H9 (cell line): ENCODE measurements around the gene TMEM178B. TPM values are rescaled to one million over a fixed set of nuclear protein-coding genes. Genes with fewer than 3 reads are reported as not detected.

ENCODE experiments used
- DNase-seq: peaks from one replicate; pipeline ENCODE4 v3.0.0-alpha.2; 2017
- H2AFZ ChIP-seq: one replicate; pipeline ENCODE4 v1.6.1; 2013; ENCODE audit warnings: mild to moderate bottlenecking, low read length, control low read depth, moderate library complexity
- H2AK5ac ChIP-seq: 2 replicates; pipeline ENCODE4 v1.6.1; 2013; ENCODE audit warnings: low read length, control low read depth, mixed read lengths; ENCODE audit not compliant: insufficient read length
- H2BK120ac ChIP-seq: one replicate; pipeline ENCODE4 v1.6.1; 2013; ENCODE audit warnings: low read depth, mild to moderate bottlenecking, low read length, control low read depth, inconsistent platforms; ENCODE audit not compliant: poor library complexity, severe bottlenecking
- H2BK12ac ChIP-seq: 2 replicates; pipeline ENCODE4 v1.6.1; 2013; ENCODE audit warnings: low read length, control low read depth, mixed read lengths, low read depth; ENCODE audit not compliant: insufficient read length
- H2BK15ac ChIP-seq: 2 replicates; pipeline ENCODE4 v1.6.1; 2013; ENCODE audit warnings: low read depth, low read length, control low read depth
- H2BK20ac ChIP-seq: one replicate; pipeline ENCODE4 v1.6.1; 2013; ENCODE audit warnings: low read depth, mild to moderate bottlenecking, low read length, control low read depth, inconsistent platforms; ENCODE audit not compliant: poor library complexity, severe bottlenecking
- H2BK5ac ChIP-seq: 2 replicates; pipeline ENCODE4 v1.6.1; 2013; ENCODE audit warnings: low read length, control low read depth, mixed read lengths; ENCODE audit not compliant: insufficient read length
- H3K14ac ChIP-seq: 2 replicates; pipeline ENCODE4 v1.6.1; 2013; ENCODE audit warnings: low read length, control low read depth; ENCODE audit not compliant: insufficient read depth
- H3K18ac ChIP-seq: 2 replicates; pipeline ENCODE4 v1.6.1; 2013; ENCODE audit warnings: low read depth, mild to moderate bottlenecking, mixed read lengths, low read length, control low read depth; ENCODE audit not compliant: insufficient read length
- H3K23ac ChIP-seq: 2 replicates; pipeline ENCODE4 v1.6.1; 2013; ENCODE audit warnings: low read length, control low read depth, mixed read lengths, low read depth; ENCODE audit not compliant: insufficient read length
- H3K23me2 ChIP-seq: 2 replicates; pipeline ENCODE4 v1.6.1; 2013; ENCODE audit warnings: low read depth, mild to moderate bottlenecking, mixed read lengths, low read length, control low read depth; ENCODE audit not compliant: insufficient read length, poor library complexity, severe bottlenecking
- H3K27ac ChIP-seq: 2 replicates; pipeline ENCODE4 v1.5.1; 2013; ENCODE audit warnings: low read length, control low read depth, mixed read lengths, low read depth; ENCODE audit not compliant: insufficient read length
- H3K27me3 ChIP-seq: 2 replicates; pipeline ENCODE4 v1.6.1; 2013; ENCODE audit warnings: low read length, control low read depth, inconsistent platforms; ENCODE audit not compliant: insufficient read depth
- H3K4ac ChIP-seq: 2 replicates; pipeline ENCODE4 v1.6.1; 2013; ENCODE audit warnings: low read depth, mild to moderate bottlenecking, control low read depth, inconsistent platforms, low read length, moderate library complexity
- H3K4me1 ChIP-seq: 2 replicates; pipeline ENCODE4 v1.6.1; 2013; ENCODE audit warnings: low read length, control low read depth, inconsistent platforms; ENCODE audit not compliant: insufficient read depth
- H3K4me2 ChIP-seq: 2 replicates; pipeline ENCODE4 v1.6.1; 2013; ENCODE audit warnings: low read length, control low read depth, mixed read lengths; ENCODE audit not compliant: insufficient read length, insufficient read depth
- H3K56ac ChIP-seq: 2 replicates; pipeline ENCODE4 v1.6.1; 2013; ENCODE audit warnings: low read depth, mild to moderate bottlenecking, mixed read lengths, low read length, control low read depth; ENCODE audit not compliant: insufficient read length
- H3K79me1 ChIP-seq: 2 replicates; pipeline ENCODE4 v1.6.1; 2013; ENCODE audit warnings: low read depth, mild to moderate bottlenecking, moderate library complexity, low read length, control low read depth, inconsistent platforms; ENCODE audit not compliant: insufficient read depth, poor library complexity, severe bottlenecking
- H3K79me2 ChIP-seq: 2 replicates; pipeline ENCODE4 v1.6.1; 2013; ENCODE audit warnings: low read length, control low read depth, inconsistent platforms; ENCODE audit not compliant: insufficient read depth
- H3K9ac ChIP-seq: 2 replicates; pipeline ENCODE4 v1.6.1; 2013; ENCODE audit warnings: low read length, control low read depth, mixed read lengths; ENCODE audit not compliant: insufficient read length; ENCODE audit errors: extremely low read depth
- H3K9me3 ChIP-seq: one replicate; pipeline ENCODE4 v1.6.1; 2013; ENCODE audit warnings: low read depth, low read length, inconsistent platforms; ENCODE audit not compliant: control insufficient read depth
- H3T11ph ChIP-seq: one replicate; pipeline ENCODE4 v1.6.1; 2013; ENCODE audit warnings: mild to moderate bottlenecking, low read length, control low read depth, inconsistent platforms
- H4K20me1 ChIP-seq: one replicate; pipeline ENCODE4 v1.6.1; 2013; ENCODE audit not compliant: control insufficient read depth, insufficient read length, insufficient read depth
- H4K5ac ChIP-seq: 2 replicates; pipeline ENCODE4 v1.6.1; 2013; ENCODE audit warnings: low read depth, mild to moderate bottlenecking, mixed read lengths, low read length, control low read depth; ENCODE audit not compliant: insufficient read length
- H4K8ac ChIP-seq: replicated peaks from 2 replicates; pipeline ENCODE4 v1.6.1; 2013; ENCODE audit warnings: low read length, control low read depth, mixed read lengths, low read depth; ENCODE audit not compliant: insufficient read length
- H4K91ac ChIP-seq: 2 replicates; pipeline ENCODE4 v1.6.1; 2013; ENCODE audit warnings: low read depth, mild to moderate bottlenecking, moderate library complexity, mixed read lengths, low read length, control low read depth; ENCODE audit not compliant: insufficient read length
- H3K27ac Mint-ChIP-seq, 3 experiments: 2 replicates in 2 of 3; 3 replicates in 1 of 3; pipeline ENCODE4 v1.8.0; 2020 to 2021; ENCODE audit warnings: mixed read lengths in 3 of 3, mild to moderate bottlenecking in 1 of 3, moderate library complexity in 1 of 3
- H3K27me3 Mint-ChIP-seq: 2 replicates; pipeline ENCODE4 v1.8.0; 2021; ENCODE audit warnings: low read depth, mild to moderate bottlenecking, moderate library complexity, mixed read lengths
- H3K36me3 Mint-ChIP-seq, 3 experiments: 2 replicates in 2 of 3; 3 replicates in 1 of 3; pipeline ENCODE4 v1.8.0; 2020 to 2021; ENCODE audit warnings: low read depth in 3 of 3, mixed read lengths in 3 of 3; ENCODE audit not compliant: insufficient read depth in 1 of 3
- H3K4me1 Mint-ChIP-seq, 2 experiments: 2 replicates each; pipeline ENCODE4 v1.8.0; 2020; ENCODE audit warnings: mixed read lengths in 2 of 2
- H3K4me3 Mint-ChIP-seq, 2 experiments: 2 replicates in 1 of 2; 3 replicates in 1 of 2; pipeline ENCODE4 v1.8.0; 2020 to 2021; ENCODE audit warnings: mild to moderate bottlenecking in 2 of 2, mixed read lengths in 2 of 2, moderate library complexity in 1 of 2
- H3K9me3 Mint-ChIP-seq, 2 experiments: 2 replicates in 1 of 2; 3 replicates in 1 of 2; pipeline ENCODE4 v1.8.0; 2020; ENCODE audit warnings: mild to moderate bottlenecking in 2 of 2, mixed read lengths in 2 of 2, moderate library complexity in 1 of 2
- WGBS: extraction: QIAGEN DNeasy Blood & Tissue Kit; methylation state at CpG from one replicate; pipeline ENCODE4 v1.1.7; 2013; ENCODE audit warnings: missing lambda C conversion rate, low lambda C conversion rate, mixed read lengths; ENCODE audit not compliant: insufficient read length; ENCODE audit errors: extremely low coverage; 5-methylcytosine and 5-hydroxymethylcytosine counted together
- total RNA-seq: library from RNA; stranded (reverse); gene quantifications from 2 replicates; pipeline ENCODE4 v1.2.1, GENCODE V29; 2021
- TF ChIP-seq, protein P1 (sequence below): fragments of 200-600 bp; sonication (generic); conservative IDR thresholded peaks from 3 replicates; pipeline ENCODE4 v1.8.0; 2021; ENCODE audit warnings: antibody characterized with exemption, mild to moderate bottlenecking

The TMEM178B gene
- total RNA-seq, 1 experiment from 2014 or later = 11.3 TPM

DNA sequence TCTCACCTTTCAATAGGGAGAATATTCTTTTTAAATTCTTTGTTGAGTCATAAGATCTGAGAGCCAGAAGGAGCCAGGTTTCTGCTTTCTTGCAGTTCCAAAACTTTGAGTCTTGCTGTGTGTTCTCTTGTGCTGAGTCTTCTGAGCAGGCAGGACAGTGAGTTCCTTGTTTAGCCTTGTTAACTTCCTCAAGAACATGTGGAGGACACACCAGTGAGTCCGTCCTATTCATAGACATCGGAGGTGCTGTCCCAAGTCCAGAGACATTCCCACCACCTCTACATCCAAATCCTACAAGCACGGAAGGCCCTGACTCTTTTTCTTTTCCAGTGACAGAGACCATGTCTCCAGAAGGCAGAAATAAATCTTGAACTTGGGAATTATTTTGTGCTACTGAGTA, 342.1 kb downstream of the TMEM178B start:
- H2AFZ ChIP-seq = no peak overlapping the region
- no peaks in the 10 kb centered on the region for H4K20me1 ChIP-seq
- peaks cover 30 to 36% of the 10 kb centered on the region in 2 experiments for H3K4me1 Mint-ChIP-seq
- no CpG with 5 or more reads among the region's 3 CpGs for WGBS
- H3K4me3 Mint-ChIP-seq = no peak overlapping the region
- H2BK15ac ChIP-seq = no peak overlapping the region
- H4K5ac ChIP-seq = no peak overlapping the region
- no peak overlapping the region for H2AK5ac ChIP-seq
- no peak overlapping the region for H3K18ac ChIP-seq
- H2BK20ac ChIP-seq = no peak overlapping the region
- H3T11ph ChIP-seq = no peak overlapping the region
- no peak overlapping the region for H3K4me2 ChIP-seq
- H4K91ac ChIP-seq = no peak overlapping the region
- H2BK120ac ChIP-seq = no peak overlapping the region
- H3K23ac ChIP-seq = no peak overlapping the region
- H3K79me2 ChIP-seq = 0 out of 2 replicates have a peak, but pooled peaks cover 3% of the 10 kb centered on the region
- no peak overlapping the region for H3K14ac ChIP-seq
- no peak overlapping the region for H4K8ac ChIP-seq
- no peaks in the 10 kb centered on the region for H3K23me2 ChIP-seq
- no peaks in the 10 kb centered on the region; the same call in 1 of the 2 replicates for H3K4me1 ChIP-seq
- no peaks in the 10 kb centered on the region for H3K79me1 ChIP-seq
- no peak overlapping the region for H3K9ac ChIP-seq
- peak overlapping the region in 1 of 3 experiments; percentile 17; a peak in 1 of 7 replicates for H3K27ac Mint-ChIP-seq
- H3K56ac ChIP-seq = no peak overlapping the region
- TF ChIP-seq, protein P1, sequence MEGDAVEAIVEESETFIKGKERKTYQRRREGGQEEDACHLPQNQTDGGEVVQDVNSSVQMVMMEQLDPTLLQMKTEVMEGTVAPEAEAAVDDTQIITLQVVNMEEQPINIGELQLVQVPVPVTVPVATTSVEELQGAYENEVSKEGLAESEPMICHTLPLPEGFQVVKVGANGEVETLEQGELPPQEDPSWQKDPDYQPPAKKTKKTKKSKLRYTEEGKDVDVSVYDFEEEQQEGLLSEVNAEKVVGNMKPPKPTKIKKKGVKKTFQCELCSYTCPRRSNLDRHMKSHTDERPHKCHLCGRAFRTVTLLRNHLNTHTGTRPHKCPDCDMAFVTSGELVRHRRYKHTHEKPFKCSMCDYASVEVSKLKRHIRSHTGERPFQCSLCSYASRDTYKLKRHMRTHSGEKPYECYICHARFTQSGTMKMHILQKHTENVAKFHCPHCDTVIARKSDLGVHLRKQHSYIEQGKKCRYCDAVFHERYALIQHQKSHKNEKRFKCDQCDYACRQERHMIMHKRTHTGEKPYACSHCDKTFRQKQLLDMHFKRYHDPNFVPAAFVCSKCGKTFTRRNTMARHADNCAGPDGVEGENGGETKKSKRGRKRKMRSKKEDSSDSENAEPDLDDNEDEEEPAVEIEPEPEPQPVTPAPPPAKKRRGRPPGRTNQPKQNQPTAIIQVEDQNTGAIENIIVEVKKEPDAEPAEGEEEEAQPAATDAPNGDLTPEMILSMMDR = no peak
- H3K4ac ChIP-seq = no peak overlapping the region
- H3K27me3 Mint-ChIP-seq = no peaks in the 10 kb centered on the region; the same call in 1 of the 2 replicates
- H3K27ac ChIP-seq = no peak overlapping the region
- no peak overlapping the region for H2BK12ac ChIP-seq
- H2BK5ac ChIP-seq = no peak overlapping the region
- H3K27me3 ChIP-seq = no peaks in the 10 kb centered on the region
- H3K36me3 Mint-ChIP-seq = no peaks in the 10 kb centered on the region
- no peak for DNase-seq
- no peaks in the 10 kb centered on the region; a peak in 1 of 5 replicates for H3K9me3 Mint-ChIP-seq
- no peaks in the 10 kb centered on the region for H3K9me3 ChIP-seq
